GM21737 (cell line): Measurements from ENCODE around the gene SLC2A11.
"Not testable (repeated sequence)": the region's sequence is repeated elsewhere in the genome, so short reads cannot be mapped to it uniquely, and the experiment has no call there.

Experiments
- ATAC-seq: cut with Tn5 transposase; IDR thresholded peaks from one replicate; pipeline ENCODE4 v1.9.1; 2021; ENCODE audit warnings: mild to moderate bottlenecking, moderate library complexity; ENCODE audit not compliant: unreplicated experiment

Gene SLC2A11

DNA sequence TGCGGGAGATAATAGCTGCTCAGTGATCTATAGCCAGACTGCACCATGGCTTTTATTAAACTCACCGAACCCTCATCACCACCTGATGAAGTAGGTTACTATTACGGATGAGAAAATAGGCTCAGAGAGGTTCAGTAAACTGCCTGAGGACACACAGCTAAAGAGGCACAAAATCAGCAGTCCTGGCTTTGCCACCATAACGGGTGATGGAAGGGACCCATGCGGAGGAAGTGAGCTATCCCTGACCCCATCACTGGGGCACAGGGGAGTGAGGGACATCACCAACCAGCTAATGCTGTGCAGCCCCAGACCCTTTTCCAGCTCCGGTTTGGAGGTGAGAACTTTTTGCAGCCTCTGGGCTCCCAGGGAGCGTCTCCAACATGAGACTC is 11.6 kb upstream of the SLC2A11 start:
- no peak for ATAC-seq

DNA sequence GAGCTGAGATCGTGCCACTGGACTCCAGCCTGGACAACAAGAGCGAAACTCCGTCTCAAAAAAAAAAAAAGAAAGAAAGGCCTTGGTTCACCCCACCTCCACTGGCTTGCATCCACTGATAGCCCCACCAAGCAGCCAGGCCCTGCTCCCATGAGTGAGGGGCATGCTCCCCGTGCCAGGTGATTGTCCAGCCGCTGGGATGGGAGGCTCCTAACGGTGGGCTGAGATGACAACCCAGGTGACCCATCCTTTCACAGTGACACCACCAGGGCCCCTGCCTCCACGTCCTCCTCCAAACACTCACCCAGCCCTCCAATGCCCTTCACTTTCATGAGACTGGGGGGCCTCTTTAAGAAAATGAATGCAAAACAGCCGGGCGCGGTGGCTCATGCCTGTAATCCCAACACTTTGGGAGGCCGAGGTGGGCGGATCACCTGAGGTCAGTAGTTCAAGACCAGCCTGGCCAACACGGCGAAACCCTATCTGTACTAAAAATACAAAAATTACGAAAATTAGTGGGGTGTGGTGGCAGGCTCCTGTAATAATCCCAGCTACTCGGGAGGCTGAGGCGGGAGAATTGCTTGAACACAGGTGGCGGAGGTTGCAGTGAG is 10.3 kb upstream of the SLC2A11 start:
- no peak for ATAC-seq

DNA sequence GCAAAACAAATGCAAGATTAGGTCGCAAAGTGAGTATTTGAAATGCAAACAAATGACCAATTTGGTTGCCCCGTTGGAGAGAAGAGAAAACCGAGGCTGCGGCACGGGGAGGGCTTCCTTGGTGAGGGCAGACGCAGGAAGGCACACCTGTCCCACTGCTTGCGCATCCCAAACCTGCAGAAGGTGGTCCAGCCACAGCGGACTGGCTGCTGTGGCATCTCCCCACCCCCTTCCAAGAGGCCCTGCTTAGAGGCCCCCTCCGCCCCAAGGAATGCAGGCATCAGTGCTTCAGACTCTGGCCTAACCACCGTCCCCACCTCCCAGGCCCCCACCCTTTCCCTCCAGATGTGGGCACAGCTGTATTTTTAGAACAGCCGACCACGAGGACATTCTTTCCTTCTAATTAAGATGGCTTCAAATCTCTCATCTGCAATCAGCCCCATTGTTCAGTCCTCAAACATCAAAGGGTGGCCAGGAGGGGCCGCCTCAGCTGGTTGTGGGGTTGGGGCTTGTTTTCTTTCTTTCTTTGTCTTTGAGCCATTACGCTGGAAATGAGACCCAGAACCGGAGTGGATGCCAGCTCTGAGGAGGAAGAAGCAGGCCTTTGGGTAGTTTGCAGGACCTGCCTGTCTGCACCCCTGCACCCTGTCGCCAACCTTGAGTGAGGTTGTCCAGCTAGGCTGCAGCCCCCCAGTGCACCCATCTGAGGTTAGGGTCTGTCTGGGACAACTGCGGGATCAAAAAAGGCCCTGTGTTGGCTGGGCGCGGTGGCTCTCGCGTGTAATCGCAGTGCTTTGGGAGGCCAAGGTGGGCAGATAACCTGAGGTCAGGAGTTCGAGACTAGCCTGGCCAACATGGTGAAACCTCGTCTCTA is 9.4 kb upstream of the SLC2A11 start:
- ATAC-seq = no peak

DNA sequence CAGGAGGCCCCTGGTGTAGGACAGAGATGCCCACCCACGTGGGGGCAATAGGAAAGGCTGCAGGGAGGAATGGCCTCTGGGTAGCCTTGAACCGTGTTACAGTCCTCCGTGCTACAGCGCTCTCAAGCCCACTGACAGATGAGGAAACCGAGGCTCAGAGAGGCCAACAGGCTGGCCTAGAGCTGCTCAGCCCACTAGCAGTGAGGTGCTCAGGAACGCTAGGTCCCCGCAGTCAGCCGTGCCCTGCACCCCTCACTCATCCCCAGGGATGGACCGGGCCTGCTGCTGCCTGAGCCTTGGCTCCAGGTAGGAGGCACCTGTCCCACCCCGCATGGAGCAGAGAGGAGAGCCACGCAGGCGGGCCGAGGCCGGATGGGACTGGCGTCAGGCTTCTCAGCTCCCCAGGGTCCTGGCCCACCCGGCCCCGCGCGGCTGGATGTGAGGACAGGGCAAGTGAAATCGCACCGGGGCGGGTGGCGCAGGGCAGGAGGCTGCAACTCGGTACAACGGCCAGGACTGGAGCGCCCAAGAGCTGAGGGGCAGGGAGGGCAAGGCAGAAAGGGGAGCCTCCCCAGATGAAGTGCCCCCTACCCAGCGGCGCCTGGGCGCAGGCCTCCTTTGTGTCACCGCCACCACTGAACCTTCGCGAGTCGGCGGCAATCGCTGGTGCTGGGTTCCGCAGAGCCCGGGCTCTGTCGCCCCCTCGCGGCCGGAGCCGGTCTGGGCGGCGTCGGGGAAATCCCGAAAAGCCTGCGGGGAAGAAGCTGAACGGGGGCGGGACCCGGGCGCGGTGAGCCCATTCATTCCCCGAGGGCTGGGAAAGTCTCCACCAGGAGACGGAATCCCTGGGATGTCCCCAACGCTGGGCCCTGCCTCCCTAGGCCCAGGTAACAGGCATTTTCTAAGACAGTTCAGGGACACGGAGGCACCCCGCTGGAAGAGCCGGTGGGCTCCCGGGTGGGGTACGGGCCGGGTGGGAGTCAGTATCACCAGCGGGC is 8.4 kb upstream of the SLC2A11 start:
- peak; percentile 40 for ATAC-seq

DNA sequence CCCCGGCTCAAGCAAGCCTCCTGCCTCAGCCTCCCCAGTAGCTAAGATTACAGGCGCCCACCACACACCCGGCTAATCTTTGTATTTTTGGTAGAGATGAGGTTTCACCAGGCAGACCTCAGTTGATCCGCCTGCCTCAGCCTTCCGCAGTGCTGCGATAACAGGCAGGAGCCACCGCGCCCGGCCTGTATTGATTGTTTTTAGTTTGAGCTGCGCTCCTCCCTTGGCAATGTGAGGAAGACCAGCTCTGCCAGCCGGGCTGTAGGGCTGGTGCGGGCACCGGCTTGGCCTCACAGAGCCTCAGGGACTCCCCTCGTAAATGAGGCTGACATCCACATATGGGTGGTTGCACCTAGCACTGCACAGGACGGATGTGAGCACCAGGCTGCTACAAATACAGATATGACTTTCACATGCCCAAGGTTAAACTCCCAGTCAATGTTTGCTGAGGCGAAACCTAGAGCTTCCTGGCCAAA is 7.5 kb upstream of the SLC2A11 start:
- no peak for ATAC-seq

DNA sequence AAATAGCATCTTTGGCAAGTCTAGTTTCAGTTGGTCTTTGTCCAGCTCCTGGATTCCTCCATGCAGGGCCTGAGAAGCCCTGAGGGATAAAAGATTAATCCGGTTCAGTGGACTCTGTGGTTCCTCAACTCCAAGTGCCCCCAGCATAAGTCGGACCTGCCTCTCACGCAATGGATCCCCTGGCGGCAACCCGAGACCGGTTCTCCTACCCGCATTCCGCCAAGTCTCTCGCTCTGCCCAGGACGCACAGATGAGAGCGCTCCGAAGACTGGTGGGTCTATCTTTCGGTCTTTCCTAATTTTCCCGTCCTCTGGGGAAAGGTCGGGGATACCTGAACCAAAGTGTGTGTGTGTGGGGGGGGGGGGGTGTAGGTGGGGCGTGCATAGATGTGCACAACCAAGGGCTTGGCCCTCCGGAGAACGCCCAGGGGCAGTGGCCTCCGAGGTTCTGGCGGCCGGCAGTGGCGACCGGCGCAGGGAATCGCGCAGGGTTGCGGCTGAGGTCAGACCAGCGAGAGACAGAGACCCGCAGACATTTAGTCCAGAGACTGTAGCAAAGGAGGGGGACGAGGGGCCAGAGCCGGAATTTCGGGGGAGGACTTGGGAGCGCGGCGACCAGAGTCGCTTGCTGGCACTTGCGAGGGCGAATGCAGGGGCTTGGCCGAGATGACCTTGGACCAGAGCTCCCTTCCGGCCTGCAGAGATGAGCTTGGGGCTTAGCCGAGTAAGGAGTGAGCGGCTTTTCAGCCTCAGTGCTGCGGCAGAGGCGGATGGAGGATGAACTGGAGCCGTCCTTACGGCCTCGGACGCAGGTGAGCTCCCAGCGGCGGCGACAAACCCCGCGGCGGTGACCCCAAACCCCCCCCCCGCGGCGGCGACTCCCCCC is 712 bp upstream of the SLC2A11 start:
- ATAC-seq = peak; percentile 27

DNA sequence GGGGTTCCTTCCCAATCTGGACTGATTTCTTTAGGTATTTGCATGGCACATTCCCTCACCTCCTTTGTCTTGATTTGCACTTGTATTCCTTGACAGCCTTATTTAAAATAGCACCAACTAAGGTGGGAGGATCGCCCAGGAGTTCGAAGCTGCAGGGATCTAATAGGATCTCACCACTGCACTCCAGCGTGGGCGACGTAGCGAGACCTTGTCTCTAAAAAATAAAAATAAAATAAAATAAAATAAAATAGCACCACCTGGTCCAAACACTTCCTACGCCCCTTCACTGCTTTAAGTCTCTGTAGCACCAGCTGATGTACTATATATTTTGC is 775 bp downstream of the SLC2A11 start:
- no peak for ATAC-seq

DNA sequence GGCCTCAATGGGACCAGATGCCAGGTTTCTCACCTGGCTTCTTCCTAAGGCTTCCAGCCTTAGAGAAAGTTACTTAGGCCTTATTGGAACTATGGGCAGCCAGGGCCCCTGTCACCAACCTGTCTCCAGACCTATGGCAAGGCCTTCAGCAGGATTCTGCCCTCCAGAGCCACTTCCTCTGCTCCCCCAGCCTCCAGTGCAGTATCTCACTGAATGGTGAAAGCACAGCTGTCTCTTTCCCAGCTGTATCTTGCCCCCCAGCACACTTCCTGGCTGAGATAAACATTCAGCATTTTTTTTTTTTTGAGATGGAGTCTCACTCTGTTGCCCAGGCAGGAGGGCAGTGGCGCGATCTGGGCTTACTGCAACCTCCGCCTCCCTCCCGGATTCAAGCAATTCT is 1.5 kb downstream of the SLC2A11 start:
- ATAC-seq = no peak

DNA sequence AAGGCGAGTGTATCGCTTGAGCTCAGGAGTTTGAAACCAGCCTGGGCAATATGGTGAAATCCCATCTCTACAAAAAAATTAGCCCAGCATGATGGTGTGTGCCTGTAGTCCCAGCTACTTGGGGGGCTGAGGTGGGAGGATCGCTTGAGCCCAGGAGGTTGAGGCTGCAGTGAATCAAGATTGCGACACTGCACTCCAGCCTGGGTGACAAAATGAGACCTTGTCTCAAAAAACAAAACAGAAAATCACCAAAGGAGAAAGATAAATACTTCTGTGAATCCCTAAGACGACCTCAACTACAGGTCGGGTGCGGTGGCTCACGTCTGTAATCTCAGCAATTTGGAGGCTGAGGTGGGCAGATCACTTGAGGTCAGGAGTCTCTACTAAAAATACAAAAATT is 2.5 kb downstream of the SLC2A11 start:
- ATAC-seq = not testable (repeated sequence)

DNA sequence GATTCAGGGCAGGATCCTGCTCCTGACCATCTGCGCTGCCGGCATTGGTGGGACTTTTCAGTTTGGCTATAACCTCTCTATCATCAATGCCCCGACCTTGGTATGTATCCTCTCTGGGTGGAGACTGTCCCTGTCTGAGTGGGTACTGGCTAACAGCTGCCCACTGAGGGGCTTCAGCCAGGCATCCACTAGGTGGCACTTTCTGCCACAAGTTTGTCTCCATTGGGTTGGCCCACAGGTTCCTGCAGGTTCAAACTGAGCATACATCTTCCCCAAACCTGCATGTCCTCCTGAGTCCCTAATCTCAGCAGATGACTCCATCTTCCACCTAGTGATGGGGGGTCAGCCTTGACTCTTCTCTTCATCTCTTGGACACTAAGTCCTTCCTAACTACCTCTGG is 4.4 kb downstream of the SLC2A11 start:
- ATAC-seq = no peak

DNA sequence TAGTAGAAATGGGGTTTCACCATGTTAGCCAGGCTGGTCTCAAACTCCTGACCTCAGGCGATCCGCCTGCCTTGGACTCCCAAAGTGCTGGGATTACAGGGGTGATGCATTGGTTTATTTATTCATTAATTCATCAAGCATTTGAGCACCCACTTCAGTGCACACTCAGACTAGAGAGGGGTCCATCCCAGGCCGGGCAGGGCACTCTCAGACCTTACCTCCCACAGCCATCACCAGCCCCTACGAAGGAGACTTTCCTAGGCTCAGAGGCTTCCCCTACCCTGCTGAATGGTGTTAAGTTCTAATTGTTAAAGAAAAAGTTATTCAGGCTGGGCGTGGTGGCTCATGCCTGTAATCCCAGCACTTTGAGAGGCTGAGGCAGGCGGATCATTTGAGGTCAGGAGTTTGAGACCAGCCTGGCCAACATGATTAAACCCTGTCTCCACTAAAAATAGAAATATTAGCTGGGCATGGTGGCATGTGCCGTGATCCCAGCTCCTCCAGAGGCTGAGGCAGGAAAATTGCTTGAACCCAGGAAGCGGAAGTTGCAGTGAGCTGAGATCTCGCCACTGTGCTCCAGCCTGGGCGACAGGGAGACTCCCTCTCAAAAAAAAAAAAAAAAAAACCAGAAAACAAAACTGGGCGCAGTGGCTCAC is 7.0 kb downstream of the SLC2A11 start:
- not testable (repeated sequence) for ATAC-seq

DNA sequence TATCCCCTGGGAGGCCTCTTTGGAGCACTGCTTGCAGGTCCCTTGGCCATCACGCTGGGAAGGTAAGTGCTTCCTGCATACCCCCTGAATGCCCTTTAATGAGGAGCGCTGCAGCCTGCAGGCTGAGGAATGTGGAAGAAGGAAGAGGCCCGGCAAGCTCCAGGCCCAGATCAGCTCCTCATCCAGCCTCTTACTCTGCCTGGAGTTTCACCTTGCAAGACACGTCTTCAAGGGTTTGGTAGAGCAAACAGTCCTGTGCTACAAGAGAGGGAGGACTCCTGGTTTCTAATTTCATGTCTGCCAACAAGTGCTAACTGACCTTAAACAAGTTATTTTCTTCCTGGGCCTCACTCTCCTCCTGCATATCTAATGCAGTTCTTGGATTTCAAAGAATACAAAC is 10.9 kb downstream of the SLC2A11 start:
- no peak for ATAC-seq

DNA sequence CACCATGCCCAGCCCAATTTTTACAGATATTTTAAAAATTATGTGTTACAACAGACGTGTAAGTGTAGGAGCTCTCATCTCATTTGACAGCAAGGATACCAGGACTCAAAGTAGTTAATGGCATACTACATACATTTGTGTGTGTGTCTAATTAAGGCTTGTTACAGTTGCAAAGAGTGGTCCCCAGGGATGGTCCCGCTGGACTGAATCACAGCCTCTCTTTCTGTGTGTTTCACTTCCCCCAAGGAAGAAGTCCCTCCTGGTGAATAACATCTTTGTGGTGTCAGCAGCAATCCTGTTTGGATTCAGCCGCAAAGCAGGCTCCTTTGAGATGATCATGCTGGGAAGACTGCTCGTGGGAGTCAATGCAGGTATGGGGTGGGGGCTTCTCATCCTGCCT is 17.2 kb downstream of the SLC2A11 start:
- no peak for ATAC-seq

DNA sequence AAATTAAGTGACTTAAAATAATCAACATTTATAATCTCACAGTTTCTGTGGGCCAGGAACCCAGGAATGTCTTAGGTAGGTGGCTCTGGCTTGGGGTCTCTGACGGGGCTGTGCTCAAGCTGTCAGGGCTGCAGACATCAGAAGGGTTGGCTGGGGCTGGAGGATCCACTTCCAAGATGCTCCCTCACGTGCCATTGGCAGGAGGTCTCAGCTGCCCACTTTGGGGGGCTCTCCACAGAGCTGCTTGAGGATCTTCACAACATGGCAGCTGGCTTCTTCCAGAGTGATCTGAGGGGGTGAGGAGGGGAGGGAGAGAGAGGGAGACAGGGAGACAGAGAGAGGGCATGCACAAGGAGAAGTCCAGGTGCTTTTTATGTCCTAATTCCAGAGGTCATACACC is 18.1 kb downstream of the SLC2A11 start:
- ATAC-seq = no peak

DNA sequence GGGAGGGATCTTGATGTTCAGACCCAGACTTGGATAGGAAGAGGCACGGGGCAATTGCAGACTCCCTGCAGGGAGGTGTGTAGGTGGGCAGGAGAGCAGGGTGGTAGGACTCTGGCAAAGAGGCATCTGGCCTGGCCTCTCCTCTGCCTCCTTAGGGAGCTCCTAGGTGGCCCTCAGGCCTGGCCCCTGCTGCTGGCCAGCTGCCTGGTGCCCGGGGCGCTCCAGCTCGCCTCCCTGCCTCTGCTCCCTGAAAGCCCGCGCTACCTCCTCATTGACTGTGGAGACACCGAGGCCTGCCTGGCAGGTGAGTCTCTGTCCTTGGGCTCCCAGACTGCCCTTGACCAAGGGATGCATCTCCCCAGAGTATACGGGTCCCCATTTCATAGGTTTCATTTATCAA is 19.9 kb downstream of the SLC2A11 start:
- no peak for ATAC-seq

DNA sequence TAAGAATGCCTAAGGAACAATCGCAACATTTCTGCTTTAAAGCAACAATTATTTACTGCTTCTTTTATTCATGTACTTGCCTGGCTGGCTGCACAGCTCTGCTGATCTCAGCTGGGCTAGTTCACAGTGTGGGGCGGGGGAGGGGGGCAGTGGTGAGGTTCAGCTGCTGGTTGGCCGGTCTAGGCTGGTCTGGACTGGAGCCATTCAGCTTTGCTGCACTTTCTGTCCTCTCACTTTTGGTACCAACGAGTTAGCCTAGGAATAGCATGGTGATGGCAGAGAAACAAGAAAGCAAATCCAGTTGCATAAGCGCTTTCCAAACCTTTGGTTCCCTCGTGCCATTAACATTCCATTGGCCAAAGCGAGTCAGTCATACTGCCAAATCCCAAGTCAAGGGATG is 20.5 kb downstream of the SLC2A11 start:
- ATAC-seq = no peak

DNA sequence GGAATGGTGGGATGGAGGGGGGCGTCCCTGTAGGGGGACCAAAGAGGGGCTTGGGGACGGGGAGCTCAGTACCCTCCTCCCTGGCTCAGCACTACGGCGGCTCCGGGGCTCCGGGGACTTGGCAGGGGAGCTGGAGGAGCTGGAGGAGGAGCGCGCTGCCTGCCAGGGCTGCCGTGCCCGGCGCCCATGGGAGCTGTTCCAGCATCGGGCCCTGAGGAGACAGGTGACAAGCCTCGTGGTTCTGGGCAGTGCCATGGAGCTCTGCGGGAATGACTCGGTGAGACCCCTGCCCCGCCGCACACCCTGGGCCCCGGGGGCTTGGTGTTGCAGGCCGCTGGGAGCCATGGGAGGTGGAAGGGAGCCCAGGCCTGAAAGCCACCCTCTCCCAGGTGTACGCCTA is 24.7 kb downstream of the SLC2A11 start:
- ATAC-seq = no peak

DNA sequence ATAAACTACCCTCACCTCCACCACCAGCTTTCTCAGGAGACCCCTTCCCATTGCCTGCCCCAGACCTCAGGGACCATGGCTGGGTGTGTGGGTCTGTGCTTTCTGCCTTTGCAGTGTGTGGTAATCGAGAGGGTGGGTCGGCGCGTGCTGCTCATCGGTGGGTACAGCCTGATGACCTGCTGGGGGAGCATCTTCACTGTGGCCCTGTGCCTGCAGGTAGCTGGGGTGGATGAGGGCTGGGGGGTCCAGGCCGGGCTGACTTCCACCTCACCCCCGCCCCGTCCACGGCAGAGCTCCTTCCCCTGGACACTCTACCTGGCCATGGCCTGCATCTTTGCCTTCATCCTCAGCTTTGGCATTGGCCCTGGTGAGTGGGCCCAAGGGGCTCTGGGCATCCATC is 26.0 kb downstream of the SLC2A11 start:
- no peak for ATAC-seq

DNA sequence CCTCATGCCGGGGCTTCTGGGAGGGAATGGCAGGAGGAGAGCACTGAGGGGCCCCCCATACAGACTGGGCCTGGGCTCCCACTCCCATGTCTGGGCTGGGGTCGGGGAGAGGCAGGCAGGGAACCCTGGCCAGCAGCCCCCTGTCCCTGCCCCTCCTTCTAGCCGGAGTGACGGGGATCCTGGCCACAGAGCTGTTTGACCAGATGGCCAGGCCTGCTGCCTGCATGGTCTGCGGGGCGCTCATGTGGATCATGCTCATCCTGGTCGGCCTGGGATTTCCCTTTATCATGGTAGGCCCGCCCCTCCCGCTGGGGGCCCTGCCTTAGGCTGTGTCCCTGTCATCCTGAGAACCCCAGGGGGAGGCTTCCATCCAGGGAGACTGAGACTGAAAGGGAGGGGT is 26.5 kb downstream of the SLC2A11 start:
- no peak for ATAC-seq
